OCI-LY1 (cell line): ENCODE measurements around the gene DCAF4L1.

Experiments
- H2AFZ ChIP-seq: fragments of 200-600 bp; sonication (generic), shearing (Covaris generic); 2 replicates; pipeline ENCODE4 v1.6.0; 2014; ENCODE audit warnings: antibody characterized with exemption, mild to moderate bottlenecking, low read length
- H3F3A ChIP-seq: fragments of 200-600 bp; sonication (generic), shearing (Covaris generic); 2 replicates; pipeline ENCODE4 v1.6.0; 2014; ENCODE audit warnings: mild to moderate bottlenecking, antibody characterized with exemption, low read length, moderate library complexity; ENCODE audit not compliant: insufficient read depth
- H3K27ac ChIP-seq: fragments of 200-600 bp; sonication (generic); 2 replicates; pipeline ENCODE4 v1.5.1; 2014; ENCODE audit warnings: low read length, mixed run types, mild to moderate bottlenecking, low read depth; ENCODE audit not compliant: poor library complexity, severe bottlenecking
- H3K27me3 ChIP-seq: fragments of 200-600 bp; sonication (generic); 2 replicates; pipeline ENCODE4 v1.6.0; 2014; ENCODE audit warnings: antibody characterized with exemption, mild to moderate bottlenecking, low read length, moderate library complexity; ENCODE audit not compliant: insufficient read depth
- H3K36me3 ChIP-seq: fragments of 200-600 bp; sonication (generic); 2 replicates; pipeline ENCODE4 v1.6.1; 2014; ENCODE audit warnings: mild to moderate bottlenecking, antibody characterized with exemption, low read length, moderate library complexity, mixed read lengths; ENCODE audit not compliant: insufficient read depth
- H3K4me1 ChIP-seq: fragments of 200-600 bp; sonication (generic); 2 replicates; pipeline ENCODE4 v1.5.1; 2014; ENCODE audit warnings: mild to moderate bottlenecking, low read length, moderate library complexity; ENCODE audit not compliant: insufficient read depth, severe bottlenecking
- H3K4me2 ChIP-seq: fragments of 200-600 bp; sonication (generic), shearing (Covaris generic); 2 replicates; pipeline ENCODE4 v1.6.1; 2014; ENCODE audit warnings: low read length
- H3K4me3 ChIP-seq: fragments of 200-600 bp; sonication (generic); 2 replicates; pipeline ENCODE4 v1.5.1; 2014; ENCODE audit warnings: low read length, low read depth, mild to moderate bottlenecking, mixed read lengths; ENCODE audit not compliant: poor library complexity, severe bottlenecking
- H3K79me2 ChIP-seq: fragments of 200-600 bp; shearing (Covaris generic); 2 replicates; pipeline ENCODE4 v1.6.1; 2016; ENCODE audit warnings: mixed run types, low read length, mixed read lengths; ENCODE audit not compliant: insufficient read depth
- H3K9ac ChIP-seq: fragments of 200-600 bp; sonication (generic), shearing (Covaris generic); 2 replicates; pipeline ENCODE4 v1.6.1; 2014; ENCODE audit warnings: mild to moderate bottlenecking, low read length, mixed read lengths
- H3K9me2 ChIP-seq: fragments of 200-600 bp; sonication (generic), shearing (Covaris generic); 2 replicates; pipeline ENCODE4 v1.6.1; 2014; ENCODE audit warnings: low read depth, mild to moderate bottlenecking, low read length, mixed read lengths
- H3K9me3 ChIP-seq: fragments of 200-600 bp; shearing (Covaris generic); 2 replicates; pipeline ENCODE4 v1.6.1; 2014; ENCODE audit warnings: low read length, mixed read lengths
- H4K20me1 ChIP-seq: fragments of 200-600 bp; sonication (generic), shearing (Covaris generic); 2 replicates; pipeline ENCODE4 v1.6.0; 2016; ENCODE audit warnings: mild to moderate bottlenecking, low read length; ENCODE audit not compliant: insufficient read depth
- CTCF ChIP-seq: fragments of 200-600 bp; sonication (generic), shearing (Covaris generic); IDR thresholded peaks from 2 replicates; pipeline ENCODE4 v1.5.1; 2017; ENCODE audit warnings: mild to moderate bottlenecking, antibody characterized with exemption, low read length, moderate library complexity, mixed read lengths
- EZH2 ChIP-seq: fragments of 200-600 bp; sonication (generic), shearing (Covaris generic); IDR thresholded peaks from 2 replicates; pipeline ENCODE4 v1.8.0; 2017; ENCODE audit warnings: borderline replicate concordance, mixed run types, mild to moderate bottlenecking, antibody characterized with exemption, low read length, moderate library complexity, mixed read lengths

DCAF4L1 gene

GRCh38 chr4:41949531-41949930 lies 32.0 kb upstream of the DCAF4L1 start:
- no peaks in the 10 kb centered on the region for H3F3A ChIP-seq
- H3K4me3 ChIP-seq, result no peak overlapping the region
- no peak for TF ChIP-seq EZH2
- no peaks in the 10 kb centered on the region; the same call in 1 of the 2 replicates for H4K20me1 ChIP-seq
- H2AFZ ChIP-seq, result no peak overlapping the region
- H3K27me3 ChIP-seq, result no peaks in the 10 kb centered on the region
- peaks cover 84% of the 10 kb centered on the region for H3K36me3 ChIP-seq
- no peak overlapping the region for H3K27ac ChIP-seq
- H3K9me3 ChIP-seq, result no peaks in the 10 kb centered on the region
- H3K4me2 ChIP-seq, result no peak overlapping the region
- H3K79me2 ChIP-seq, result no peaks in the 10 kb centered on the region
- H3K9ac ChIP-seq, result no peak overlapping the region
- no peaks in the 10 kb centered on the region for H3K9me2 ChIP-seq
- no peaks in the 10 kb centered on the region for H3K4me1 ChIP-seq

GRCh38 chr4:41957634-41958033 lies 23.9 kb upstream of the DCAF4L1 start:
- Histone ChIP-seq H3K36me3 (peaks cover 33% of the 10 kb centered on the region), H3K27ac (no peak overlapping the region), H3K79me2 (no peaks in the 10 kb centered on the region), H3F3A (no peaks in the 10 kb centered on the region; the same call in 1 of the 2 replicates), H3K27me3 (no peaks in the 10 kb centered on the region), H2AFZ (no peak overlapping the region), H3K9me2 (no peaks in the 10 kb centered on the region), H4K20me1 (no peaks in the 10 kb centered on the region), H3K9ac (no peak overlapping the region), H3K4me1 (no peaks in the 10 kb centered on the region), H3K4me2 (no peak overlapping the region), H3K4me3 (no peak overlapping the region), H3K9me3 (no peaks in the 10 kb centered on the region)
- TF ChIP-seq CTCF, result peak; percentile 65
- TF ChIP-seq EZH2, result no peak

GRCh38 chr4:41963105-41963504 lies 18.5 kb upstream of the DCAF4L1 start:
- no peaks in the 10 kb centered on the region for H3K9me2 ChIP-seq
- H3K4me2 ChIP-seq, result no peak overlapping the region
- H3K9me3 ChIP-seq, result no peaks in the 10 kb centered on the region
- H3K27ac ChIP-seq, result no peak overlapping the region
- no peaks in the 10 kb centered on the region for H3K27me3 ChIP-seq
- no peaks in the 10 kb centered on the region for H3K79me2 ChIP-seq
- no peak overlapping the region for H3K9ac ChIP-seq
- no peaks in the 10 kb centered on the region for H3K36me3 ChIP-seq
- H4K20me1 ChIP-seq, result no peaks in the 10 kb centered on the region
- H3K4me3 ChIP-seq, result no peak overlapping the region
- TF ChIP-seq EZH2, result no peak
- TF ChIP-seq CTCF, result peak; percentile 60
- H2AFZ ChIP-seq, result no peak overlapping the region
- H3K4me1 ChIP-seq, result no peaks in the 10 kb centered on the region
- no peaks in the 10 kb centered on the region; the same call in 1 of the 2 replicates for H3F3A ChIP-seq

- TF ChIP-seq CTCF (no peak), EZH2 (no peak)
- Histone ChIP-seq H3K36me3 (no peaks in the 10 kb centered on the region), H3K4me1 (no peaks in the 10 kb centered on the region), H3K79me2 (no peaks in the 10 kb centered on the region), H3F3A (no peaks in the 10 kb centered on the region; the same call in 1 of the 2 replicates), H3K4me3 (no peak overlapping the region), H2AFZ (no peak overlapping the region), H3K9me2 (no peaks in the 10 kb centered on the region), H3K4me2 (no peak overlapping the region), H3K9me3 (no peaks in the 10 kb centered on the region), H3K9ac (no peak overlapping the region), H4K20me1 (no peaks in the 10 kb centered on the region), H3K27ac (no peak overlapping the region), H3K27me3 (no peaks in the 10 kb centered on the region)
These were observed 17.2 kb upstream of the DCAF4L1 start for GRCh38 chr4:41964401-41964800.
